ENCODE results near the gene ACOX1. TPM values are rescaled to one million over a fixed set of nuclear protein-coding genes. Genes with fewer than 3 reads are reported as not detected.

Gene ACOX1
- polyA plus RNA-seq, 5 donors, result 22.9 to 36.6 (median 27.1) TPM

DNA sequence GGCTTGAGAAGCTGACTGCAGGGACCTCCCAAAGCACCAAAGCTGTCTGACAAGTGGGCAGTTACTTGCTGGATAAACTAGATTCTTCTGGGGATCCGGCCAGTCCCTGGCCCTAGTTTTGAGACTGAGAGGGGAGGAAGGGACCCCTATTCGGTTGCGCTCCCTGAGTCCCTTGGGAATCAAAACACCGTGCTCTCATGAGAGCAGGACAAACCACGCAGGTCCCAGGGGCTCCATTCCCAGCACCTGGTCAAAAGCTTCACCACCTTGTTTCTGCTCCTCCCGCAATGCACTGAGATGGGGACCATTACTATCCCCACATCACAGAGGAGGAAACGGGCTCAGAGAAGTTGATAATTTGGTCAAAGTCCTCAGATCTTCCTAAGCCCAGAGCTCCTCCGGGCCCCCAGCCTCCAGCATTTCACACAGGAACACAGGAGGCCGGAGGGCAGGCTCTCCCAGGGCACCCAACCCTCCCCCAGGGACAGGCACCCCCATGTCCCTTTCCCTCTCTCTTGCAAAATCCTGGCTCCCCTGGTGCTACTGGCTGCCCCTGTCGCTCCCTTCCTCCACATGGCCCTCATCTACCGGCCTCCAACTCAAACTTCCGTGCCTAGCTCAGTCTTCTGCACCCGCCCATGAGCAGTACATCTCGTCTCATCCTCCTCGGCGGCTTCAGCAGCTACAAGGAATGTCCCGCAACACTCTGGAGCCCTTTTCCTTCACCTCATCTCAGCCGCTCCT lies 85.5 kb downstream of the ACOX1 start:
- no peak for DNase-seq

GRCh38 chr17:75892556-75893224 lies 86.3 kb downstream of the ACOX1 start:
- DNase-seq, result no peak

DNA sequence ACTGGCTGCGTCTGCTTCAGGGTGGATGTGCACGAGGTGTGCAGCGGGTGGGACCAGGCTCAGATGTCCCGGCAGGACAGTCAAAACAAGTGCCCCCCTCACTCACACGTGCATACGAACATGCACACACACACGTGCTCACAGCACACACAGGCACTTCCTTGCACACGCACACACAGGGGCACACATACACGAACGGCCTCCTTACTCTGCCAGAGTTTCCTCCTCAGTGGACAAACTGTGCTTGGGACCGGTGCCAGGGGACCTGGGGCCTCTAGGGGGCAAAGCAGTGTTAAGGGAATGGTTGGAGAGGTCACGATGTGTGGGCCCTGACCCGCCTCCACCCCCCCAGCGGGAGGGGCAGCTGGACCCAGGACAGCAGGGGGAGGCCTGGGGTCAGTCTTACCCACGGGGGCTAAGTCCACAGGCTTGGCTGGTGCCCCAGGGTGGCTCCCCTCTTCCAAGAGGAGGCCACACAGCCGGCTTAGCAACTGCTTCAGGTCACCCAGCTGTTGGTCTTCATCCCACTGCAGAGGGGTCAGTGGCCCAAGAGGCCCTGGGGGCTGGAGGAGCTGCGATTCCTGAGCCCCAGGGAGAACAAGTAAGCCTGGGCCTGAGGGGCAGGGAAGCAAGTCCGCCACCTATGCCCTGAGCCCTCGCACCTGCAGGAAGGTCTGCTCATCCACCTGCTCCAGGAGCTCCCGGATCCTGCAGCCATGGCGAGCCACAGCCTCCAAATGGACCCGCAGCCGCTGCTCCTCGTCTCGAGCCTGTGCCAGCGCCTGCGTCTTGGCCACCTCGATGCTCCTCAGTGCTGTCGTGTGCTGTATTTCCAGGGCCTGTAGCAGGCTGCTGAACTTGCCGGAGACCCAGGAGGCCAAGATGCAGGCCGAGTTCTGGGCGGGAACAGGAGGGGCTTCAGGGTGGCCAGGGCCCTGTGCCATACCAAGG lies 87.1 kb downstream of the ACOX1 start:
- DNase-seq, result no peak

Other genes starting within 250 kb of the ACOX1 start
- 10 to 100 TPM in 4 of 5 donors, 1 to 10 TPM in 1; 9.3 to 24.7 (median 13.9) TPM for gene GALK1, start 214.0 kb downstream of the ACOX1 start, polyA plus RNA-seq (ENCODE audit: insufficient read depth in 1 of 5, insufficient read length in 5 of 5, low replicate concordance in 1 of 5)
- gene UNK, start 194.4 kb downstream of the ACOX1 start, polyA plus RNA-seq (ENCODE audit: insufficient read depth in 1 of 5, insufficient read length in 5 of 5, low replicate concordance in 1 of 5), result 10 to 100 TPM; 39.6 to 52.3 (median 46.7) TPM
- gene UNC13D, start 134.8 kb downstream of the ACOX1 start, polyA plus RNA-seq (ENCODE audit: insufficient read depth in 1 of 5, insufficient read length in 5 of 5, low replicate concordance in 1 of 5), result 10 to 100 TPM; 20.7 to 43.6 (median 37.8) TPM
- gene WBP2, start 123.8 kb downstream of the ACOX1 start, polyA plus RNA-seq (ENCODE audit: insufficient read depth in 1 of 5, insufficient read length in 5 of 5, low replicate concordance in 1 of 5), result 10 to 100 TPM; 53.7 to 77.3 (median 74.1) TPM
- gene TRIM47, start 100.6 kb downstream of the ACOX1 start, polyA plus RNA-seq (ENCODE audit: insufficient read depth in 1 of 5, insufficient read length in 5 of 5, low replicate concordance in 1 of 5), result 10 to 100 TPM; 13.0 to 26.4 (median 15.9) TPM
- gene TRIM65, start 82.2 kb downstream of the ACOX1 start, polyA plus RNA-seq (ENCODE audit: insufficient read depth in 1 of 5, insufficient read length in 5 of 5, low replicate concordance in 1 of 5), result 10 to 100 TPM; 12.8 to 26.7 (median 20.8) TPM
- 10 to 100 TPM; 51.8 to 92.4 (median 73.1) TPM for gene MRPL38, start 74.3 kb downstream of the ACOX1 start, polyA plus RNA-seq (ENCODE audit: insufficient read depth in 1 of 5, insufficient read length in 5 of 5, low replicate concordance in 1 of 5)
- gene FBF1, start 38.1 kb downstream of the ACOX1 start, polyA plus RNA-seq (ENCODE audit: insufficient read depth in 1 of 5, insufficient read length in 5 of 5, low replicate concordance in 1 of 5), result 1 to 10 TPM; 6.6 to 9.6 (median 7.9) TPM
- 10 to 100 TPM; 21.9 to 34.8 (median 27.5) TPM for gene TEN1, start 74 bp upstream of the ACOX1 start, polyA plus RNA-seq (ENCODE audit: insufficient read depth in 1 of 5, insufficient read length in 5 of 5, low replicate concordance in 1 of 5)
- 10 to 100 TPM; 12.7 to 23.1 (median 18.4) TPM for gene CDK3, start 21.7 kb upstream of the ACOX1 start, polyA plus RNA-seq (ENCODE audit: insufficient read depth in 1 of 5, insufficient read length in 5 of 5, low replicate concordance in 1 of 5)
- gene EVPL, start 48.1 kb upstream of the ACOX1 start, polyA plus RNA-seq (ENCODE audit: insufficient read depth in 1 of 5, insufficient read length in 5 of 5, low replicate concordance in 1 of 5), result 10 to 100 TPM; 15.8 to 47.5 (median 43.8) TPM
- gene SRP68, start 93.4 kb upstream of the ACOX1 start, polyA plus RNA-seq (ENCODE audit: insufficient read depth in 1 of 5, insufficient read length in 5 of 5, low replicate concordance in 1 of 5), result 100 to 1,000 TPM in 3 of 5 donors, 10 to 100 TPM in 2; 92.3 to 111 (median 101) TPM
- under 1 TPM in 2 of 5 donors, not detected in 3; 0.10 to 0.27 TPM for gene GALR2, start 95.6 kb upstream of the ACOX1 start, polyA plus RNA-seq (ENCODE audit: insufficient read depth in 1 of 5, insufficient read length in 5 of 5, low replicate concordance in 1 of 5)
- 10 to 100 TPM in 3 of 5 donors, 1 to 10 TPM in 2; 4.1 to 22.2 (median 16.1) TPM for gene ZACN, start 100.0 kb upstream of the ACOX1 start, polyA plus RNA-seq (ENCODE audit: insufficient read depth in 1 of 5, insufficient read length in 5 of 5, low replicate concordance in 1 of 5)
- gene EXOC7, start 124.6 kb upstream of the ACOX1 start, polyA plus RNA-seq (ENCODE audit: insufficient read depth in 1 of 5, insufficient read length in 5 of 5, low replicate concordance in 1 of 5), result 100 to 1,000 TPM; 152 to 171 (median 166) TPM
- 10 to 100 TPM; 13.5 to 33.9 (median 20.6) TPM for gene FOXJ1, start 162.1 kb upstream of the ACOX1 start, polyA plus RNA-seq (ENCODE audit: insufficient read depth in 1 of 5, insufficient read length in 5 of 5, low replicate concordance in 1 of 5)